GM21381 (cell line): ENCODE results near the gene CHN1.

Experiments
- ATAC-seq: cut with Tn5 transposase; IDR thresholded peaks from one replicate; pipeline ENCODE4 v1.9.1; 2021; ENCODE audit warnings: mild to moderate bottlenecking, moderate library complexity; ENCODE audit not compliant: unreplicated experiment

CHN1 gene

GRCh38 chr2:175011505-175011904, 6.3 kb upstream of the CHN1 start:
- ATAC-seq: no peak

DNA sequence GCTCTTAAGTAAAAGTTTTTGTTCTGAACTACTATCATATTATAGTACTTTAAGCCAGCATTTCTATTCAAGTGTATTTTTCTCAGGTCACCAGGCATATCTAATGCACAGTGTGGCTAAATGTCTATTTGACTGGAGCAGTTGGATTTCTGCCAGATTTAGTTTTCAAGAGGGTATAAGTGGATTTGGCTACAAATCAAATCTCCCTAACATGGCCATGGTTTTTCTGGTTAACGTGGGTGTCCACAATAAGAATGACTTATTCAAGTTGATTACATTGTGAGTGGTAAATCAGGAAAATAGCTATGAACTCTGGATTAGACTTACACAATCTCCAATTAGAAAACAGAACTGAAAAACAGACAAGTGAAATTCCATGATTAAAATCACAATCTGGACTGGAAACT, 5.7 kb upstream of the CHN1 start:
- no peak for ATAC-seq

DNA sequence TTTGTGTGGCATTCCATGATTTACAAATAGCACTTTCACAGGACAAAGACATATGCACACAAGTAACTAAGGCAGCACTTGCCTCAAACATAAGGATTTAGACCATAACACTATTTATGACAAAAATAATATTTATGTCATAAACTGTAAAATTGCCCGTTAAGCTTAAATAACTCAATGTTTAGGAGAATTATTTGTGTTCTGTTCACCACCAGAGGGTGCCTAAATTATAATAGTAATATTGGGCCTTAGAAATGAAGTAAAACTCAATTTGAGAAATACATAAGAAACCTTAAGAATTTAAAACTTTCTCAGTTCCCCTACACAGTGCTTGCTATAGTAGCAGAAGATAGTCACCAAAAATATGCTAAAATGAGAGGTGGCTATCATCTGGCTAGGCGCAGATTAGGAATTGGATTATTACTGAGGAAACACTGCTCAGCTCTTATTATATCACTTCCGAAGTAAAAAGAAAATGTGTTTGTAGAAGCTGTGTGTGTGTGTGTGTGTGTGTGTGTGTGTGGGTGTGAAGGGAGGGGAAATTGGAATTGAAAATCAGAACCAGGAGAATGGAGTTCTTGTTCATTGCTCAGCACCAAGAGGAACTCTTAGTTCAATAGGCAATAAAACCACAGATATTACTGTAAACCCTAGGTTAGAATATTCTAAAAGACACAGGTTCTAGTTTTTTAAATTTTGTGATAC, 4.9 kb upstream of the CHN1 start:
- no peak for ATAC-seq

DNA sequence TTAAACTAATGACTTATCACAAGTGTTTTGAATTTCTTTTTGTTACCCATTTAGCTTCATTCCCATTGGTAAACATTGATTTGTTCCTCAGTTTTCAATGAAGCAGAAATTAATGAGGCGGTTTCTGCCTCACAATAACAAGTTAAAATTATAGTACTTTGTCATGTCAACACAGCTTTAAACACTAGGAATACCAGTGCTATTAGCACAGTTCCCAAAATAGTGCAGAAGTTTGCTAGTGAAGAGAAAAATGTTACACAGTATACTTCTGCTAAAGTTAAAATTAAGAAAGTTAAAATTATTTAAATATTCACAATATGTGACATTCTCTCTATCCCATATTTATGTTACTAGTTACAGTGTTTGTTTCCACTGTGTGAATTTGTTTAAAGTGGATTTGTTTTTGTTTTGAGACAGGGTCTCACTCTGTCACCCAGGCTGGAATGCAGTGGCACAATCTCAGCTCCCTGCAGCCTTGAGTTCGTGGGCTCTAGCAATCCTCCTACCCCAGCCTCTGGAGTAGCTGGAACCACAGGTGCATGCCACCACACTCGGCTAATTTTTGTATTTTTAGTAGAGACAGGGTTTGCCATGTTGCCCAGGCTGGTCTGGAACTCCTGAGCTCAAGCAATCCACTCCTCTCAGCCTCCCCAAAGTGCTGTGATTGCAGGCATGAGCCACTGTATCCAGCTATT, 3.8 kb upstream of the CHN1 start:
- ATAC-seq: no peak

DNA sequence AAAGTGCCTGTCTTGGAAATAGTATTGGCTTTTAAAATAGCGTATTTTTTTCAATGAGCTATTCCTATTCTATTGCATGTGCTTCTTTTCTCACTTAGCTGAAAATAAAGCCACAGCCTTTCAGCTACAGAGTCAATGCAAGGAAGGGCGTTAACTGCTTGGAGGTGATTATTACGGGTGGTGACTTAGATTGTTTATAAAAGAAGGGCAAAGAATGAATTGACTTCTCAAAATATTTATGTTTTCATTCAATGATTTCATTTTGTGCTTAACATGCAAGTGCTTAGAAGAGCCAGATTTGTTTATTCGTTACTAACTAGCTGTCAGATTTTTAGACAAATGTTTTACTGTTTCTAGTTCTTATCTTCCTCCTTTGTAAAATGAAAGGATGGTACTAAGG, 2.8 kb upstream of the CHN1 start:
- no peak for ATAC-seq

- no peak for ATAC-seq
Observed at GRCh38 chr2:175007510-175007909, 2.3 kb upstream of the CHN1 start.

DNA sequence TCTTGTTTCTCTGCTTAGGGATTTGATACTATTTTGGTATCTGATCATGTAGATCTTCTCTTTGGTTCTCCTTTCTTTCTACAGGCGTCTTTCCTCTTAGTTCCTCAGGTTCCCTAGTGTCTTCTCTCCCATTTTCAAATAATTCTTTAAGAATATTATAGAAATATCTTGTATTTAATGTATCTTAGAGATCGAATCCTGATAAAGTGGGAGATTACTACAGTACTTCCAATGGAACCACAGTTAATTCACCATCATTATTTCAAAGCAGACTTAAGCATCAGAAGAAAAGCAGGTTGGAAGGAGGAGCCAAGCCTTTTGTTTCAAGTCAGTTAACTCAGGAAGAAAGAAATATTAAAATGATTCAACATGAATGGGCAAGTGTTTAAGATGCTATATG, 1.1 kb upstream of the CHN1 start:
- no peak for ATAC-seq

- ATAC-seq: no peak
Observed at GRCh38 chr2:175005733-175006264, 618 bp upstream of the CHN1 start.

GRCh38 chr2:175004730-175004979, 526 bp downstream of the CHN1 start:
- ATAC-seq: peak; percentile 35

GRCh38 chr2:175003875-175004729, 1.1 kb downstream of the CHN1 start:
- no peak for ATAC-seq

GRCh38 chr2:175002547-175003274, 2.5 kb downstream of the CHN1 start:
- ATAC-seq: no peak

DNA sequence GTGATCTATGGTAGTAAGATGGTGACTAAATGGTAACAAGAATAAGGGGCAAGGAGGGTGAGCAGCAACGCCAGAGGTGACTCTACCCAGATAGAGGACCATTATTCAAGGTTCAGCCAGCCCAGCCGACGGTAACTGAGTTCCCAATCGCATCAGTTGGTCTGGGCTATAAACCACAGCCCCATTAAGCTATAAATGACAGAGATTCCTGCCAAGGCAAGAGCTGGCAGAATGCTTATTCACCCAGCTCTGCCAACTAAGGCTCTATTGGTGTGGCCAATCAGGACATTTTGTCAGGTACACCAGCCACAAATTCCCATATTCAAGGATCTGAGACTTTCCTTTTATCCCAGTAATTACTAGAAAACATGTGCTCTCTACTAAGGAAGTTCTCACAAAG, 3.6 kb downstream of the CHN1 start:
- no peak for ATAC-seq

GRCh38 chr2:174997110-174997509, 8.1 kb downstream of the CHN1 start:
- ATAC-seq: no peak

DNA sequence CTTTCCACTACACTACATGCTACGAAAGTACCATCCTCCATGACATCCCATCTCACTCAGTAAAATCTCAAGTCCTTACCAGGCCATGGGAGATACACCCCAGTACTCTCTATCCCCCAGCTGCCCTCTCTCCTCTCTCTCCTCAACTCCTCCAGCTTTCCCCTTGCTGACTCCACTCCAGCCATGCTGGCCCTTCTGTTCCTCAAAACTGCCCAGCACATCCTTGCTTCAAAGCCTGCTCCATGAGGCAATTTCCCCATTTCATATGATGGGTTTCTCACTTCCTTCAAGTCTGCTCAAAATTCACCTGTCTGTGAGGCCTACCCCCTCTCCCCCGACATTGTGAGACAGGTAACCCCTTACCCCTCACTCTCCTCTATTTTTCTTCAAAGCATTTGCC, 8.6 kb downstream of the CHN1 start:
- ATAC-seq: no peak

- no peak for ATAC-seq
Observed at GRCh38 chr2:174994381-174994780, 10.8 kb downstream of the CHN1 start.

DNA sequence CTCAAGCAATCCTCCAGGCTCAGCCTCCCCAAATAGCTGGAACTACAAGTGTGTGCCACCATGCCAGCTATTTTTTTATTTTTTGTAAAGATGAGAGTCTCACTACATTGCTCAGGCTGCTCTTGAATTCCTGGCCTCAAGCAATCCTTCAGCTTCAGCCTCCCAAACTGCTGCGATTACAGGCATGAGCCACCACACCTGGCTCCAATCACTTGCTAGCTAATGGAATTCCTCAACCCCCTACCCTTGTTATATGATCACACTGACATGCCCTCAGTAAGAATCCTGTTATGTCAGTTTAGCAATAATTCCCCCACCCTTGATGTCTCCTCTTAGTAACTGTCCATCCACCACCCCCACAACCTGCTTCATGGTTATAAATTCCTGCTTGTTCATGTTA, 12.3 kb downstream of the CHN1 start:
- ATAC-seq: no peak

- no peak for ATAC-seq
Observed at GRCh38 chr2:174985614-174986013, 19.6 kb downstream of the CHN1 start.

DNA sequence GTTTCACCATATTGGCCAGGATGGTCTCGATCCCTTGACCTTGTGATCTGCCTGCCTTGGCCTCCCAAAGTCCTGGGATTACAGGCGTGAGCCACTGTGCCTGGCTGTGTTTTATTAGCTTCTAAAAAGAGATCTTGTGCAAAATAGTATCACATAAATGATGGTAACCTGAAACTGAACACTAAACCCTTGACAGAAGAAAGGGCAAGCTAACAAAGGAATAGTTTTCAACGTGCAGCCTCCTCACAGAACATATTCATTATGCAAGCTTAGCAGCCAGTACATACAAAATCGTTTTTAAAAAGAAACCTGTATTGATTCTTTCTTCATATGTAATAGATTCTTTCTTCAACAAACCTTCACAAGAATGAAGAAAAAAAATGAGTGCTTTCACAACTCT, 20.6 kb downstream of the CHN1 start:
- no peak for ATAC-seq

GRCh38 chr2:174981331-174981730, 23.9 kb downstream of the CHN1 start:
- ATAC-seq: no peak

DNA sequence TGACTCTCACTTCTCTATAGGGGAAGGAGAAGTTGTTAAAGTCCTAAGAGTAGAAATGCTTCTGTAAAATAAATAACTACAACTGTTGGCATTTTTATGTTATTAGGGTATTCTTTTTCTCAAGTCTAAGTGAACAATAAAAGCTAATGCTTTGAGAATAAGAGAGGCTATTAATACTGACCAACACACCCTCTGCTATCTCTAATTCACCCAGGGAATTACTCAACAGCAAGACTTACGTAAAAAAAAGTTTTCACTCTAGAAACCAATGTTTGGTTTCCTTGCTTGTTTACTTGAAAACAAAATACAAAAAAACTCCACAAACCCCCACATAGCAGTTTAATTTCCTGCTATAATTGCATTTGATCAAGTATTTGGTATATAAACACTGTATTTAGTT, 25.2 kb downstream of the CHN1 start:
- no peak for ATAC-seq

GRCh38 chr2:174977364-174977763, 27.8 kb downstream of the CHN1 start:
- no peak for ATAC-seq
